Heart left ventricle (tissue), 13 donors: ENCODE results near the gene CIAO1.

Experiments used
- POLR2A ChIP-seq, 2 donors: fragments of 450-650 bp; IDR thresholded peaks; one replicate each; pipeline ENCODE4 v1.6.1; 2017; ENCODE audit warnings: antibody characterized with exemption in 2 of 2, mild to moderate bottlenecking in 2 of 2, moderate library complexity in 2 of 2
- TF ChIP-seq, protein P1 (sequence below), 12 donors: fragments of 200-600 bp; sonication (generic) in 4 of 12; IDR thresholded peaks; one replicate each; pipeline versions ENCODE4 v1.5.0 to v1.8.0; 2018 to 2022; ENCODE audit warnings: antibody characterized with exemption in 12 of 12, mild to moderate bottlenecking in 5 of 12
- donor health status: ischemic (EF 13 %, LVEDD 7.1; RV severe dilation, severe dysfunction).
- donor health status: DM: no; HTN: yes; CAD: no.
- donor health status: DM: no; HTN: no; CAD: no.
- donor health status: ischemic (EF 25% LVEDD 6.9; RV normal size, moderate dysfunction).
- donor health status: ischemic (EF 25% LVEDD 5.7; RV mildly dilated, moderate dysfunction).
- donor health status: ischemic (EF 35%, LVEDD 5.7; RV mildly dilated, moderate dysfunction).
- donor health status: nonischemic (EF 11% LVEDD 7.7; RV severe dilation, severe dysfunction).
- donor health status: DM: yes; HTN: yes; CAD: no.
- donor health status: PGD.
- donor health status: ischemic (EF 29% LVEDD 5.4; RV normal size, mild dysfunction).
- donor health status: nonischemic (EF 23%, LVEDD 6.1; RV moderate dilation, normal function).

GRCh38 chr2:96296925-96297324 is 30.9 kb downstream of the CIAO1 start:
- TF ChIP-seq, protein P1, sequence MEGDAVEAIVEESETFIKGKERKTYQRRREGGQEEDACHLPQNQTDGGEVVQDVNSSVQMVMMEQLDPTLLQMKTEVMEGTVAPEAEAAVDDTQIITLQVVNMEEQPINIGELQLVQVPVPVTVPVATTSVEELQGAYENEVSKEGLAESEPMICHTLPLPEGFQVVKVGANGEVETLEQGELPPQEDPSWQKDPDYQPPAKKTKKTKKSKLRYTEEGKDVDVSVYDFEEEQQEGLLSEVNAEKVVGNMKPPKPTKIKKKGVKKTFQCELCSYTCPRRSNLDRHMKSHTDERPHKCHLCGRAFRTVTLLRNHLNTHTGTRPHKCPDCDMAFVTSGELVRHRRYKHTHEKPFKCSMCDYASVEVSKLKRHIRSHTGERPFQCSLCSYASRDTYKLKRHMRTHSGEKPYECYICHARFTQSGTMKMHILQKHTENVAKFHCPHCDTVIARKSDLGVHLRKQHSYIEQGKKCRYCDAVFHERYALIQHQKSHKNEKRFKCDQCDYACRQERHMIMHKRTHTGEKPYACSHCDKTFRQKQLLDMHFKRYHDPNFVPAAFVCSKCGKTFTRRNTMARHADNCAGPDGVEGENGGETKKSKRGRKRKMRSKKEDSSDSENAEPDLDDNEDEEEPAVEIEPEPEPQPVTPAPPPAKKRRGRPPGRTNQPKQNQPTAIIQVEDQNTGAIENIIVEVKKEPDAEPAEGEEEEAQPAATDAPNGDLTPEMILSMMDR (IDR thresholded peaks at IDR 0.05), result no peak
- TF ChIP-seq POLR2A (IDR thresholded peaks at IDR 0.05), result no peak
